ENCODE results near the gene HTR3C. TPM values are rescaled to one million over a fixed set of nuclear protein-coding genes. Genes with fewer than 3 reads are reported as not detected.

HTR3C gene
- polyA plus RNA-seq, 1 donor from 2014 or later = not detected

DNA sequence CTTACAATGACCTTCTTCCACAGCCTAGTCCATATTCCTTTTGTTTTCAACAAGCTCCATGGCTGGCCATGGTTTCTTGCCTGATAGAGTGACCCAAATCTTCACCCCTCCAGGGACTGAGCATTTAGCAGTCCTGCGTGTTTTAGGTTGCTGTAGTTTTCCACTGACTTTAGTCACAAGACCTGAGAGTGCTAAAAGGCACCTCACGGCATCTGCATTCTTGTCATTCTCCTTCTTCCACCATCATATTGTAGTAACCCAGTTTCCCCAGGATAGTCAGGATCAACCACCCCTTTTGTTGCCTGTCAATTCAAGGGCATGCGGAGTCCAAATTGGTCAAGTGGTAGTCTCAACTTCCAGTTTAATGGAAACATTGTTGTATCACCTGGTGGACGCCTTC lies 20.8 kb downstream of the HTR3C start:
- Histone ChIP-seq H3F3A (ENCODE audit: insufficient read depth, low read length, poor library complexity, severe bottlenecking) (no peaks in the 10 kb centered on the region), H3K9me2 (ENCODE audit: insufficient read depth, low read length) (no peaks in the 10 kb centered on the region), H3K27me3 (ENCODE audit: insufficient read depth, low read depth, low read length) (no peaks in the 10 kb centered on the region), H3K27ac (ENCODE audit: low read length) (no peak overlapping the region), H3K79me2 (replicated peaks; ENCODE audit: insufficient read depth, low read length) (no peaks in the 10 kb centered on the region), H2AFZ (ENCODE audit: low read depth, low read length) (no peak overlapping the region), H3K9ac (ENCODE audit: low read length) (no peak overlapping the region), H3K9me3 (ENCODE audit: low read length) (peaks cover 3% of the 10 kb centered on the region), H4K20me1 (ENCODE audit: insufficient read depth) (no peaks in the 10 kb centered on the region), H3K4me3 (ENCODE audit: low read length) (no peak overlapping the region), H3K4me2 (ENCODE audit: low read length) (no peak overlapping the region), H3K36me3 (ENCODE audit: insufficient read depth, low read length) (no peaks in the 10 kb centered on the region)
- TF ChIP-seq, protein P1, sequence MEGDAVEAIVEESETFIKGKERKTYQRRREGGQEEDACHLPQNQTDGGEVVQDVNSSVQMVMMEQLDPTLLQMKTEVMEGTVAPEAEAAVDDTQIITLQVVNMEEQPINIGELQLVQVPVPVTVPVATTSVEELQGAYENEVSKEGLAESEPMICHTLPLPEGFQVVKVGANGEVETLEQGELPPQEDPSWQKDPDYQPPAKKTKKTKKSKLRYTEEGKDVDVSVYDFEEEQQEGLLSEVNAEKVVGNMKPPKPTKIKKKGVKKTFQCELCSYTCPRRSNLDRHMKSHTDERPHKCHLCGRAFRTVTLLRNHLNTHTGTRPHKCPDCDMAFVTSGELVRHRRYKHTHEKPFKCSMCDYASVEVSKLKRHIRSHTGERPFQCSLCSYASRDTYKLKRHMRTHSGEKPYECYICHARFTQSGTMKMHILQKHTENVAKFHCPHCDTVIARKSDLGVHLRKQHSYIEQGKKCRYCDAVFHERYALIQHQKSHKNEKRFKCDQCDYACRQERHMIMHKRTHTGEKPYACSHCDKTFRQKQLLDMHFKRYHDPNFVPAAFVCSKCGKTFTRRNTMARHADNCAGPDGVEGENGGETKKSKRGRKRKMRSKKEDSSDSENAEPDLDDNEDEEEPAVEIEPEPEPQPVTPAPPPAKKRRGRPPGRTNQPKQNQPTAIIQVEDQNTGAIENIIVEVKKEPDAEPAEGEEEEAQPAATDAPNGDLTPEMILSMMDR (IDR thresholded peaks at IDR 0.05; ENCODE audit: poor library complexity, severe bottlenecking) = no peak
- TF ChIP-seq RAD21 (conservative IDR thresholded peaks at IDR 0.05) = no peak

- Histone ChIP-seq H3K4me3 (ENCODE audit: low read length) (no peak overlapping the region), H3K27me3 (ENCODE audit: insufficient read depth, low read depth, low read length) (no peaks in the 10 kb centered on the region), H3K27ac (ENCODE audit: low read length) (no peak overlapping the region), H2AFZ (ENCODE audit: low read depth, low read length) (no peak overlapping the region), H3K9me3 (ENCODE audit: low read length) (no peaks in the 10 kb centered on the region), H3K4me2 (ENCODE audit: low read length) (no peak overlapping the region), H3K36me3 (ENCODE audit: insufficient read depth, low read length) (no peaks in the 10 kb centered on the region), H3K9ac (ENCODE audit: low read length) (no peak overlapping the region), H3K79me2 (replicated peaks; ENCODE audit: insufficient read depth, low read length) (no peaks in the 10 kb centered on the region), H3K9me2 (ENCODE audit: insufficient read depth, low read length) (no peaks in the 10 kb centered on the region), H4K20me1 (ENCODE audit: insufficient read depth) (no peaks in the 10 kb centered on the region), H3F3A (ENCODE audit: insufficient read depth, low read length, poor library complexity, severe bottlenecking) (no peaks in the 10 kb centered on the region)
- TF ChIP-seq, protein P2, sequence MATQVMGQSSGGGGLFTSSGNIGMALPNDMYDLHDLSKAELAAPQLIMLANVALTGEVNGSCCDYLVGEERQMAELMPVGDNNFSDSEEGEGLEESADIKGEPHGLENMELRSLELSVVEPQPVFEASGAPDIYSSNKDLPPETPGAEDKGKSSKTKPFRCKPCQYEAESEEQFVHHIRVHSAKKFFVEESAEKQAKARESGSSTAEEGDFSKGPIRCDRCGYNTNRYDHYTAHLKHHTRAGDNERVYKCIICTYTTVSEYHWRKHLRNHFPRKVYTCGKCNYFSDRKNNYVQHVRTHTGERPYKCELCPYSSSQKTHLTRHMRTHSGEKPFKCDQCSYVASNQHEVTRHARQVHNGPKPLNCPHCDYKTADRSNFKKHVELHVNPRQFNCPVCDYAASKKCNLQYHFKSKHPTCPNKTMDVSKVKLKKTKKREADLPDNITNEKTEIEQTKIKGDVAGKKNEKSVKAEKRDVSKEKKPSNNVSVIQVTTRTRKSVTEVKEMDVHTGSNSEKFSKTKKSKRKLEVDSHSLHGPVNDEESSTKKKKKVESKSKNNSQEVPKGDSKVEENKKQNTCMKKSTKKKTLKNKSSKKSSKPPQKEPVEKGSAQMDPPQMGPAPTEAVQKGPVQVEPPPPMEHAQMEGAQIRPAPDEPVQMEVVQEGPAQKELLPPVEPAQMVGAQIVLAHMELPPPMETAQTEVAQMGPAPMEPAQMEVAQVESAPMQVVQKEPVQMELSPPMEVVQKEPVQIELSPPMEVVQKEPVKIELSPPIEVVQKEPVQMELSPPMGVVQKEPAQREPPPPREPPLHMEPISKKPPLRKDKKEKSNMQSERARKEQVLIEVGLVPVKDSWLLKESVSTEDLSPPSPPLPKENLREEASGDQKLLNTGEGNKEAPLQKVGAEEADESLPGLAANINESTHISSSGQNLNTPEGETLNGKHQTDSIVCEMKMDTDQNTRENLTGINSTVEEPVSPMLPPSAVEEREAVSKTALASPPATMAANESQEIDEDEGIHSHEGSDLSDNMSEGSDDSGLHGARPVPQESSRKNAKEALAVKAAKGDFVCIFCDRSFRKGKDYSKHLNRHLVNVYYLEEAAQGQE (IDR thresholded peaks at IDR 0.05; ENCODE audit: borderline replicate concordance) = no peak
These were observed 23.1 kb downstream of the HTR3C start for GRCh38 chr3:184075901-184076300.

- Histone ChIP-seq H4K20me1 (ENCODE audit: insufficient read depth) (no peaks in the 10 kb centered on the region), H3K9me3 (ENCODE audit: low read length) (no peaks in the 10 kb centered on the region), H3K36me3 (ENCODE audit: insufficient read depth, low read length) (no peaks in the 10 kb centered on the region), H3K9ac (ENCODE audit: low read length) (no peak overlapping the region), H3K27ac (ENCODE audit: low read length) (no peak overlapping the region), H3K9me2 (ENCODE audit: insufficient read depth, low read length) (no peaks in the 10 kb centered on the region), H3K4me2 (ENCODE audit: low read length) (no peak overlapping the region), H3K27me3 (ENCODE audit: insufficient read depth, low read depth, low read length) (no peaks in the 10 kb centered on the region), H2AFZ (ENCODE audit: low read depth, low read length) (no peak overlapping the region), H3K4me3 (ENCODE audit: low read length) (no peak overlapping the region), H3K79me2 (replicated peaks; ENCODE audit: insufficient read depth, low read length) (no peaks in the 10 kb centered on the region), H3F3A (ENCODE audit: insufficient read depth, low read length, poor library complexity, severe bottlenecking) (no peaks in the 10 kb centered on the region)
- TF ChIP-seq RAD21 (conservative IDR thresholded peaks at IDR 0.05) = no peak
- TF ChIP-seq POLR2AphosphoS5 (IDR thresholded peaks at IDR 0.05) = no peak
- no peak for TF ChIP-seq MXI1 (conservative IDR thresholded peaks at IDR 0.05; ENCODE audit: poor library complexity, severe bottlenecking)
- no peak for TF ChIP-seq TAF1 (IDR thresholded peaks at IDR 0.05; ENCODE audit: low read depth)
- no peak for TF ChIP-seq EZH2 (IDR thresholded peaks at IDR 0.05; ENCODE audit: borderline replicate concordance, insufficient read depth, low read length, poor library complexity, severe bottlenecking)
- TF ChIP-seq, protein P2 (IDR thresholded peaks at IDR 0.05; ENCODE audit: borderline replicate concordance) = no peak
- TF ChIP-seq, protein P1 (IDR thresholded peaks at IDR 0.05; ENCODE audit: poor library complexity, severe bottlenecking) = no peak
These were observed 25.0 kb downstream of the HTR3C start for GRCh38 chr3:184077881-184078280.

Measured in neural cell (in vitro differentiated cells).